IPS-20b (cell line): ENCODE measurements around the gene KERA.

Experiments used
- H3K27ac ChIP-seq: one replicate; pipeline ENCODE4 v1.5.1; 2013; ENCODE audit warnings: low read length
- H3K27me3 ChIP-seq: 2 replicates; pipeline ENCODE4 v1.6.1; 2013; ENCODE audit warnings: mild to moderate bottlenecking, low read length, inconsistent platforms; ENCODE audit not compliant: insufficient read depth
- H3K36me3 ChIP-seq: 2 replicates; pipeline ENCODE4 v1.6.1; 2013; ENCODE audit warnings: low read depth, mild to moderate bottlenecking, inconsistent platforms, low read length, moderate library complexity; ENCODE audit not compliant: insufficient read depth
- H3K4me1 ChIP-seq: 2 replicates; pipeline ENCODE4 v1.6.1; 2013; ENCODE audit warnings: mild to moderate bottlenecking, control low read depth, inconsistent platforms, low read length, moderate library complexity; ENCODE audit not compliant: insufficient read depth
- H3K4me3 ChIP-seq: 2 replicates; pipeline ENCODE4 v1.5.1; 2013; ENCODE audit warnings: mild to moderate bottlenecking, low read length, inconsistent platforms
- H3K9ac ChIP-seq: 2 replicates; pipeline ENCODE4 v1.6.1; 2013; ENCODE audit warnings: low read depth, mild to moderate bottlenecking, inconsistent platforms, low read length, moderate library complexity
- H3K9me3 ChIP-seq: 2 replicates; pipeline ENCODE4 v1.6.1; 2013; ENCODE audit warnings: mild to moderate bottlenecking, low read depth, low read length, inconsistent platforms; ENCODE audit not compliant: insufficient read depth

Gene KERA, protein sequence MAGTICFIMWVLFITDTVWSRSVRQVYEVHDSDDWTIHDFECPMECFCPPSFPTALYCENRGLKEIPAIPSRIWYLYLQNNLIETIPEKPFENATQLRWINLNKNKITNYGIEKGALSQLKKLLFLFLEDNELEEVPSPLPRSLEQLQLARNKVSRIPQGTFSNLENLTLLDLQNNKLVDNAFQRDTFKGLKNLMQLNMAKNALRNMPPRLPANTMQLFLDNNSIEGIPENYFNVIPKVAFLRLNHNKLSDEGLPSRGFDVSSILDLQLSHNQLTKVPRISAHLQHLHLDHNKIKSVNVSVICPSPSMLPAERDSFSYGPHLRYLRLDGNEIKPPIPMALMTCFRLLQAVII

DNA sequence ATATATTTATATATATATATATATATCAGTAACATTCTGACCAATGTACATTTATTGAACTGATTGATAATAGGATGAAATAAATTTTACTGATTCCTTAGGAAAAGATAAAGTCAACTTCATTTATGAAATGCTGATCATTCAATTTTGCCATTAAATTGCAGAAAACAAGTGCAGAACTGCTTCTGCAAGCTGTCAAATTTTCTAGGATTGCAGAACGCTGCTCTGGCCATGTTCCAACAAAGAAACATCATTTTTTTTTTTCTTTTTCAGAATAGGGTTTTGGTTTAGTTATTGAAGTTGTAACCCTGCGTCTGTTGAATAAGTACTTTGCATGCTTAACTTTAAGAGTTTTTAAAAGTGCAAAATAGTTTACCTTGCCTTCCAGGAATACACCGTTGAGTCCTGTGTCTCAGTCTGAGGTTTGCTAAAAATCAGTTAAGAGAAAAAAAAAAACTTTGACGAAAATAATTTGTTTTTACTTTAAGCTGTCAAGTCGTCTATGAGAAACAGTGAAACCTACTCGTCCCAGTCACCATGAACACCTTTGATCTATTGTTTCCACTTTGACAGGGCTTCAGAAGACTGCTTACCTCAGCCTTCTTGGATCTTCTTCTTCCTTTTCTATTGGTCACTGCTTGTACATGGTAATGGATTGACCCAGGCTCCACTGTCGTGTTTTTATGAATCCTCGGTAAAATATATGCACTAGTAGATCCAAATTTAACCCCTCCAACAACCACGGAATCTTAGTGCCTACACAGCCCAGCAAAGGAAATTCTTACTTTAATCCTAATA, at the start of gene KERA:
Gene KERA (minus strand): TSS at position 657 of the 798 bp plus-strand sequence. CDS start 1,743 bp downstream, outside the sequence.
- Histone ChIP-seq H3K4me3 (no peak within 1 kb of the TSS), H3K27me3 (no peaks in the 10 kb centered on the region), H3K36me3 (no peaks in the 10 kb centered on the region), H3K4me1 (no peaks in the 10 kb centered on the region), H3K9ac (no peak within 1 kb of the TSS), H3K9me3 (no peaks in the 10 kb centered on the region), H3K27ac (no peak within 1 kb of the TSS)

DNA sequence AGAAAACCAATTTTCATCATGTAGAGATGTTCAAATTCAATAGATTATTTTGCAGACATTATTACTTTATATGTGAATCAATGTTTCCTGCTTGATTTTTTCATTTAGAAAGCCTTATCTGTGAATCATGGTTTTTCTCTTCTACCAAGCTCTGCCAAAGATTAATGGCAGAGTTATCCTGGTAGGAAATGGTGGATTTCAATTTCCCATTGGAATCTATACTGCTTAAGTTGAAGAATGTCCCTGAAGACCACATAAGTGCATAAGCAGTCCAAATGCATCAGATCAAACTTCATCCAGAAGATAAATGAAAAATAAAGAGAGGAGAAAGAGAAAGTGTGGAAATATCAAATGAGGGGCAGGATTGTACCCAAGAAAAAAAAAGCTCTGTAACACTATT, 48.5 kb upstream of the KERA start:
- H3K9me3 ChIP-seq, result no peaks in the 10 kb centered on the region
- H3K36me3 ChIP-seq, result no peaks in the 10 kb centered on the region
- no peak overlapping the region for H3K9ac ChIP-seq
- H3K27ac ChIP-seq, result no peak overlapping the region
- no peaks in the 10 kb centered on the region; the same call in 1 of the 2 replicates for H3K4me1 ChIP-seq
- H3K27me3 ChIP-seq, result no peaks in the 10 kb centered on the region
- no peak overlapping the region for H3K4me3 ChIP-seq

DNA sequence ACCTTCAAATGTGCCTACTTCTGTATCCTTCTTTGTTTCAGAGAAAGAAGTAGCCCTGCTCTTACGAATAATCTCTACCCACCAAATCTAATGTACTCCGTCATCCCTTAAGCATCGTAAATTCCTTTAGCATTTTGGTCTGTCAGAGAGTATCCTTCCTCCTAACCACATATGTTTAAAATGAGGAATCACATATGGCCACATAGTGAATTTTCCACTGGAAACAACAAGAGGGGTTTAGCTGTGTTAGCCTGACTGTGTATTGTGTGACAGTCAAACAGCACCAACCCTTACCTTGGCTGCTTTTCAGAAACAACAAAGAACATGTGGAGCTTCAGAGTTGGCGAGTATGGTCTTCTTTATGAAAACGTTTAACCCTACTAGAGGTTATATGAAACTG, 48.0 kb upstream of the KERA start:
- no peaks in the 10 kb centered on the region; the same call in 1 of the 2 replicates for H3K4me1 ChIP-seq
- H3K36me3 ChIP-seq, result no peaks in the 10 kb centered on the region
- H3K9ac ChIP-seq, result no peak overlapping the region
- no peak overlapping the region for H3K4me3 ChIP-seq
- no peak overlapping the region for H3K27ac ChIP-seq
- no peaks in the 10 kb centered on the region for H3K9me3 ChIP-seq
- no peaks in the 10 kb centered on the region for H3K27me3 ChIP-seq

DNA sequence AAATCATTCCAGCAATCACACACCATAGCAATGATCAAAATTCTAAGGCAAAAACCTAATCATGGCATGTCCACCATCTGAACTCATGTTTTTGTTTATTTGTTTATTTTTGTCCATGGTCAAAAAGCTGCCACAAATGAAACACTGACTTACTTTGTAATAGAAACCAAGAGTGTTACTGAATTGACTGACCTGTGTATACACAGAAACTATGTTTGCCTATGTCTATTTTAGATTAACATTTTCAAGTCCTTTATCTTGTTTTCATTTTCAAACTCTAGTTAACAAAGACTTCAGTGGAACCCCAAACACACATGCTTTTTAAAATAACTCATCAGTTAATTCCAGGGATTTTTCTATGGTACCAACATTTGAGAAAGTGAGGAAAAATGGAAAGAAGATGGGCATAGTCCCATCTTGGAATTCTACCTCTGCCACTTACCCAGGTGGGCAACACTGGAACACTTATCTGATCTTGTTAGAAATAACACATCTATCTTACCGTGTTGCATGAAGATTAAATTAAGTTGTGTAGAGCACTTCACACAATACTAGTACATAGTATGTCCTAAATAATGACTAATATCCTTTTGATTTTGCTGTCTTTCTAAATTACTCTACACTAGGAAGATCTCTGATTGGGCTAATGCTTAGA, 47.1 kb upstream of the KERA start:
- H3K36me3 ChIP-seq, result no peaks in the 10 kb centered on the region
- H3K9me3 ChIP-seq, result no peaks in the 10 kb centered on the region
- no peaks in the 10 kb centered on the region for H3K27me3 ChIP-seq
- no peaks in the 10 kb centered on the region; the same call in 1 of the 2 replicates for H3K4me1 ChIP-seq
- no peak overlapping the region for H3K27ac ChIP-seq
- H3K9ac ChIP-seq, result no peak overlapping the region
- H3K4me3 ChIP-seq, result no peak overlapping the region

DNA sequence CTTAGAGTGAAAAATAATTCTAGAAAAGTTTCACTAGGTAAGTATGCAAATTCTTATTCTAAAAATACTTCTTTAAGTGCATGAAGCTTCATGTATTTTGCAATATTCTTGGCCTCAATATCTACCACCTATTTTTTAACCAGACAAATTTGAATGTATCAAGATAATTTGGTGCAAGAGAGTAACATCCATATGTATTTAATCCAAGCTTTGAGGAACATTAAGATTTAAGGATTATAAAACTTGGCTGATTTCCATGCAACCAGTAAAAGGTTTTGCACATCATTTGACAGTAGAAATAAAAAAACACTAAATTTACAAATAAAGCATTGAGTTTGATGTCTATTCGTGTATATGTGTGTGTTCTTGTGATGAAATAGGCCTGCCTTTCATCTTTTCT, 45.8 kb upstream of the KERA start:
- H3K27me3 ChIP-seq, result no peaks in the 10 kb centered on the region

DNA sequence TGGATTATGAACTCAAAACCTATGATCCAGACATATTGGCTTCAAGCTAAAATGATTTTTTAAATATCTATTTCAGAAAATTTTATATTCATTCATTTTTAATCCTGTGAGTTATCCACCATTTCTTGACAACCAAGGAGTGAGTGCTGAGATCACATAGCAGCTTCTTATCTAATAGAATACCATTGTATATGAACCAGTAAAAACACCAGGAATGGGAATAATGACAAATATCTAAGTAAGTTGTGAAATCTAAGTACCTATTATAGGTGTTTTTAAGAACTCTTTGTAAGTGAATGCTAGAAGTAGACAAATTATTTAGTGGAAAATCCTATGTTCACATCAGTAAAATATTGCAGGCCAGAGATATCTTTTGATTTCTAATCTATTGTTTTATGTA, 45.3 kb upstream of the KERA start:
- Histone ChIP-seq H3K27ac (no peak overlapping the region), H3K27me3 (no peaks in the 10 kb centered on the region), H3K4me3 (no peak overlapping the region), H3K4me1 (no peaks in the 10 kb centered on the region), H3K9me3 (no peaks in the 10 kb centered on the region), H3K36me3 (no peaks in the 10 kb centered on the region), H3K9ac (no peak overlapping the region)

More for the DNA sequence above, 45.8 kb upstream of the KERA start:
- Histone ChIP-seq H3K36me3 (no peaks in the 10 kb centered on the region), H3K9ac (no peak overlapping the region), H3K4me1 (no peaks in the 10 kb centered on the region), H3K9me3 (no peaks in the 10 kb centered on the region), H3K4me3 (no peak overlapping the region), H3K27ac (no peak overlapping the region)

DNA sequence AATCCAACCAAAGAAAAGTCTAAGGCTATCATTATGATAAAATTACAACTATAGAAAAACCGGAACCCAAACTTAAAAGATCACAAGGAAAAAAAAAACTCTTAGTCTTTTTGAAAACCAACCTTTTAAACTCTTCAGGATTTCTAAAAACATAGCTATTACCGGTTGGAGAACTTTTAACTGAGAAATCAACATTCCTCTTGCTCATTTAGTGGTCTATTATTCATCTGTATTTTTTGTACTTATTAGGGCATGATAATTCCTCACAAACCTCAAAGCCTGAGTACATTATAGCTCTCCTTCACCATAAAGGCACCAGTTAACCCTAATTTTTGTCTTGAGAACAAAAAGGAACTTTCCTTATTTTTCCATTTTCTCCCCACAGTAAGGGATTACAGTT, 43.1 kb upstream of the KERA start:
- no peaks in the 10 kb centered on the region for H3K27me3 ChIP-seq
- no peak overlapping the region for H3K27ac ChIP-seq
- H3K4me3 ChIP-seq, result no peak overlapping the region
- H3K36me3 ChIP-seq, result no peaks in the 10 kb centered on the region
- no peak overlapping the region for H3K9ac ChIP-seq
- H3K4me1 ChIP-seq, result no peaks in the 10 kb centered on the region
- no peaks in the 10 kb centered on the region for H3K9me3 ChIP-seq

DNA sequence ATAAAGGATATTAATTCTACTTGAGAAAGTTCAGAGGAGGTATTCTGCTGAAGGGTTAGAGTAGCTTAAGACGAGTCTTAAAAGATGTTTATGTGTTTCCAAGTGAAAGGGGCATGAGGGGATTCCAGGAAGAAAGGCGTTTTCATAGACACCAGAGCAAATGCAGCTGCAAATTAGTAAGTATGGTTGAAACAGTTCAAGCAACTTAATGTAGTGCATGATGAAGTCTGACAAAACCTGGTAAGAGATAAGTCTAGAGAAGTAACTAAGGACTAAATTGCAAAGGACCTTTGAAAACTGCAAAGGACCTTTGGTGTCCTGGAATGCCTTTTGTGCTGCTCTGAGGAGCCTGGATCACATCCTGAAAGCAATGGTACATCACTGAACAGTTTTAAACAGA, 42.0 kb upstream of the KERA start:
- Histone ChIP-seq H3K36me3 (no peaks in the 10 kb centered on the region), H3K27ac (no peak overlapping the region), H3K4me1 (no peaks in the 10 kb centered on the region), H3K27me3 (no peaks in the 10 kb centered on the region), H3K4me3 (no peak overlapping the region), H3K9me3 (no peaks in the 10 kb centered on the region), H3K9ac (no peak overlapping the region)

DNA sequence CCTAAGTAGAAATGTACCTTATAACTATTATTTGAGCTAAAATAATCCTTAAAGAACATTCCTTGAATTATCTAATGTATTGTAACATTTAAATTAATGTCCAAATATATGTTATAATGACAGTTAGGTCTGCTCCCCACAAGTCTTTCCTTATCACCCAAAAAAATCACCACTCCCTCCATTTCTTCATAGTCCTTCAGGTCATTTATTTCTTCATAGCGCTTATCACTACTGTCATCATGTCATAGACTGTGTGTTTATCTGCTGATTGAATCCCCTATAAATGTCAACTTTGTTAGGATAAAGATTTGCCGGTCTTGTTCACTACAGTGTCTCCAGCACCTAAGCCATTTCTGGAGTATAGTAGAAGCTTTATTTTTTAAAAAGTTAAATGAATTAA, 41.5 kb upstream of the KERA start:
- Histone ChIP-seq H3K27ac (no peak overlapping the region), H3K4me3 (no peak overlapping the region), H3K9ac (no peak overlapping the region), H3K9me3 (no peaks in the 10 kb centered on the region), H3K4me1 (no peaks in the 10 kb centered on the region), H3K36me3 (no peaks in the 10 kb centered on the region), H3K27me3 (no peaks in the 10 kb centered on the region)

DNA sequence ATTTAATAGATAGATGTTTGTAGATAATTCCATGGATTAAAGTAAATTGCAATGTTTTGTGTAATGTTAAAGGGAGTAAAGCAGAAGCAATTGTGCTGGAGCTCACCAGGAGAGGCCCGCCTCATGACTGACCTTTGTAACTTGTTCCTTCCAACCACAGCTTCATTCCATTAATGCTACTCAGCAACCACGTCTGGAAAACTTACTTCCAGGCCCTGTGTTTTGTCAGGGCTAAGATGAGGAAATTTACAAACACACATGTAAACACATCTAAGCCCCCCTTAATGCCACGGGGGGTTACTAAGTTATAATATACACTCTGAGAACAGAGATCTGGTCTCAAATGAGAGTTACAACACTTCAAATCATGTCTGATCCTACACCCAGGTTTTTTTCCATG, 41.1 kb upstream of the KERA start:
- no peaks in the 10 kb centered on the region for H3K9me3 ChIP-seq
- H3K4me1 ChIP-seq, result no peaks in the 10 kb centered on the region
- H3K27ac ChIP-seq, result no peak overlapping the region
- no peaks in the 10 kb centered on the region for H3K36me3 ChIP-seq
- no peak overlapping the region for H3K4me3 ChIP-seq
- H3K27me3 ChIP-seq, result no peaks in the 10 kb centered on the region
- H3K9ac ChIP-seq, result no peak overlapping the region

DNA sequence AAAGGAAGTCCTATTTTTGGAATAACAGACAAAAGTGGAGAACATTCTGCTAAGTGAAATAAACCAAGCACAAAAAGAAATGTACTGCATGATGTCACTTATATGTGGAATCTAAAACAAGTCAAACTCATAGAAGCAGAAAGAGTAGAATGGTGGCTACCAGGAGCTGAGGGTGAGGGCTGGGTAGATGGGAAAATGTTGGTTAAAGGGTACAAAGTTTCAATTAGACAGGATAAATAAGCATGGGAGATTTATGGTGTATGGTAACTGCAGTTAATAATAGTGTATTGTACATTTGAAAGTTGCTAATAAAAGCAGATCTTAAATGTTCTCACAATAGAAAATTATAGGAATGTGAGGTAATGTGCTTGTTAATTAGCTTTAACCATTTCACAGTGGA, 40.6 kb upstream of the KERA start:
- no peaks in the 10 kb centered on the region for H3K36me3 ChIP-seq
- H3K4me3 ChIP-seq, result no peak overlapping the region
- no peak overlapping the region for H3K27ac ChIP-seq
- H3K27me3 ChIP-seq, result no peaks in the 10 kb centered on the region
- H3K9me3 ChIP-seq, result no peaks in the 10 kb centered on the region
- no peak overlapping the region for H3K9ac ChIP-seq
- H3K4me1 ChIP-seq, result no peaks in the 10 kb centered on the region
